B cell (primary cell): ENCODE data around the gene PPP2R2D. TPM values are rescaled to one million over a fixed set of nuclear protein-coding genes. Genes with fewer than 3 reads are reported as not detected.

Experiments
- ATAC-seq: fragments of 200-7000 bp; cut with Tn5 transposase; one replicate; pipeline ENCODE4 v1.10.0; 2021; ENCODE audit warnings: low read depth, mild to moderate bottlenecking, moderate number of reproducible peaks, moderate library complexity
- CTCF ChIA-PET: fragments of 350-600 bp; sonication (Branson Sonifier 250); formaldehyde crosslinking; loops from one replicate; lab custom pipeline; 2021; ENCODE audit warnings: antibody characterized with exemption, inconsistent platforms; lab: Charles Lee
- POLR2A ChIA-PET: fragments of 350-600 bp; sonication (Branson Sonifier 250); formaldehyde crosslinking; loops from one replicate; lab custom pipeline; 2021; ENCODE audit warnings: antibody characterized with exemption; lab: Charles Lee
- DNase-seq: peaks from one replicate; pipeline ENCODE4 v3.0.0; 2013
- H2AFZ ChIP-seq: 2 replicates; pipeline ENCODE4 v1.6.1; 2012; ENCODE audit warnings: mild to moderate bottlenecking, low read depth, low read length; ENCODE audit not compliant: insufficient read depth, poor library complexity, severe bottlenecking
- H3K27ac ChIP-seq, 2 donors: 1 replicate in 1 of 2; 2 replicates in 1 of 2; pipeline ENCODE4 v1.5.1; 2012 to 2013; ENCODE audit warnings: low read length in 2 of 2, mild to moderate bottlenecking in 2 of 2, moderate library complexity in 1 of 2
- H3K27me3 ChIP-seq, 4 experiments: fragments of 200-600 bp in 1 of 4; sonication (generic) in 1 of 4; replicated peaks in 1 of 4; 1 replicate in 2 of 4; 2 replicates in 2 of 4; pipeline versions ENCODE4 v1.6.1 to v1.7.0; 2013 to 2016; ENCODE audit warnings: low read length in 3 of 4, mild to moderate bottlenecking in 2 of 4, mixed read lengths in 1 of 4, moderate library complexity in 1 of 4; ENCODE audit not compliant: insufficient read depth in 4 of 4, control insufficient read depth in 3 of 4; ENCODE audit errors: control extremely low read depth in 1 of 4
- H3K36me3 ChIP-seq, 2 experiments: replicated peaks in 1 of 2; 1 replicate in 1 of 2; 2 replicates in 1 of 2; pipeline versions ENCODE4 v1.6.1 to v1.7.1; 2013; ENCODE audit warnings: low read length in 1 of 2; ENCODE audit not compliant: insufficient read depth in 2 of 2, control insufficient read depth in 1 of 2; ENCODE audit errors: control extremely low read depth in 1 of 2, extremely low read depth in 1 of 2
- H3K4me1 ChIP-seq, 2 donors: fragments of 200-600 bp in 1 of 2; sonication (generic) in 1 of 2; 1 replicate in 1 of 2; 2 replicates in 1 of 2; pipeline versions ENCODE4 v1.5.1 to v1.6.1; 2013 to 2017; ENCODE audit warnings: low read length in 2 of 2; ENCODE audit not compliant: control insufficient read depth in 2 of 2, insufficient read depth in 2 of 2
- H3K4me2 ChIP-seq: replicated peaks from 2 replicates; pipeline ENCODE3; 2012; ENCODE audit warnings: mild to moderate bottlenecking, low read depth, low read length; ENCODE audit not compliant: poor library complexity, severe bottlenecking
- H3K4me3 ChIP-seq, 5 experiments: fragments of 200-600 bp in 1 of 5; sonication (generic) in 1 of 5; 1 replicate in 3 of 5; 2 replicates in 2 of 5; pipeline versions ENCODE4 v1.5.1 to v1.7.0; 2011 to 2016; ENCODE audit warnings: low read length in 4 of 5, mild to moderate bottlenecking in 4 of 5, low read depth in 2 of 5, control low read depth in 1 of 5, moderate library complexity in 1 of 5; ENCODE audit not compliant: insufficient read depth in 1 of 5; ENCODE audit errors: control extremely low read depth in 1 of 5, extremely low read depth in 1 of 5
- H3K79me2 ChIP-seq: fragments of 200-600 bp; sonication (generic); one replicate; pipeline ENCODE4 v1.6.0; 2016; ENCODE audit warnings: low read length; ENCODE audit not compliant: control insufficient read depth, insufficient read depth
- H3K9ac ChIP-seq: fragments of 200-600 bp; sonication (generic); 2 replicates; pipeline ENCODE4 v1.6.1; 2017; ENCODE audit warnings: mild to moderate bottlenecking, low read length, moderate library complexity
- H3K9me3 ChIP-seq, 3 donors: one replicate each; pipeline versions ENCODE4 v1.6.1 to v1.7.1; 2013; ENCODE audit warnings: low read length in 2 of 3; ENCODE audit not compliant: control insufficient read depth in 2 of 3, insufficient read depth in 1 of 3; ENCODE audit errors: control extremely low read depth in 1 of 3
- H4K20me1 ChIP-seq: 2 replicates; pipeline ENCODE4 v1.6.0; 2012; ENCODE audit warnings: mild to moderate bottlenecking, low read length; ENCODE audit not compliant: insufficient read depth, control insufficient read depth, poor library complexity, severe bottlenecking
- H3K27ac Mint-ChIP-seq: one replicate; pipeline ENCODE4 v1.8.0; 2021; ENCODE audit warnings: mixed read lengths
- H3K27me3 Mint-ChIP-seq: one replicate; pipeline ENCODE4 v1.8.0; 2021; ENCODE audit warnings: mixed read lengths
- H3K4me1 Mint-ChIP-seq: one replicate; pipeline ENCODE4 v1.8.0; 2021; ENCODE audit warnings: mixed read lengths
- H3K4me3 Mint-ChIP-seq: one replicate; pipeline ENCODE4 v1.8.0; 2021; ENCODE audit warnings: mixed read lengths
- H3K9me3 Mint-ChIP-seq: one replicate; pipeline ENCODE4 v1.8.0; 2022; ENCODE audit warnings: mixed read lengths; ENCODE audit not compliant: insufficient read depth
- EZH2 ChIP-seq: IDR thresholded peaks from 2 replicates; pipeline ENCODE4 v1.6.1; 2012; ENCODE audit warnings: borderline replicate concordance, low read depth, mild to moderate bottlenecking, moderate library complexity, low read length; ENCODE audit not compliant: insufficient read depth, poor library complexity, severe bottlenecking
- WGBS: methylation state at CpG from one replicate; pipeline ENCODE4 v1.1.5; 2013; ENCODE audit warnings: missing lambda C conversion rate; ENCODE audit not compliant: insufficient coverage; 5-methylcytosine and 5-hydroxymethylcytosine counted together
- intact Hi-C: fragments of 100-400 bp; cut with micrococcal nuclease; formaldehyde crosslinking; loops from one replicate; pipeline ENCODE4 v1.10.0; 2022
- polyA plus RNA-seq: library from polyadenylated mRNA; depleted of rRNA; stranded (reverse); fragments of >200 nt; gene quantifications from 2 replicates; pipeline ENCODE4 v1.2.3, GENCODE V29; 2012
- total RNA-seq, 2 donors: library from RNA; stranded (reverse); fragments of 120-200 nt in 1 of 2; gene quantifications; 1 replicate in 1 of 2; 2 replicates in 1 of 2; pipeline versions ENCODE4 v1.2.3 to v1.2.4, GENCODE V29; 2013 to 2022
- TF ChIP-seq, protein P1 (sequence below): fragments of 200-600 bp; IDR thresholded peaks from one replicate; pipeline ENCODE4 v1.8.0; 2022; ENCODE audit warnings: antibody characterized with exemption, mild to moderate bottlenecking

Gene PPP2R2D
- total and polyA plus RNA-seq, 2 donors (not counting 1 experiment from before 2014, with no cell fraction given): 25.8 to 45.6 TPM

DNA sequence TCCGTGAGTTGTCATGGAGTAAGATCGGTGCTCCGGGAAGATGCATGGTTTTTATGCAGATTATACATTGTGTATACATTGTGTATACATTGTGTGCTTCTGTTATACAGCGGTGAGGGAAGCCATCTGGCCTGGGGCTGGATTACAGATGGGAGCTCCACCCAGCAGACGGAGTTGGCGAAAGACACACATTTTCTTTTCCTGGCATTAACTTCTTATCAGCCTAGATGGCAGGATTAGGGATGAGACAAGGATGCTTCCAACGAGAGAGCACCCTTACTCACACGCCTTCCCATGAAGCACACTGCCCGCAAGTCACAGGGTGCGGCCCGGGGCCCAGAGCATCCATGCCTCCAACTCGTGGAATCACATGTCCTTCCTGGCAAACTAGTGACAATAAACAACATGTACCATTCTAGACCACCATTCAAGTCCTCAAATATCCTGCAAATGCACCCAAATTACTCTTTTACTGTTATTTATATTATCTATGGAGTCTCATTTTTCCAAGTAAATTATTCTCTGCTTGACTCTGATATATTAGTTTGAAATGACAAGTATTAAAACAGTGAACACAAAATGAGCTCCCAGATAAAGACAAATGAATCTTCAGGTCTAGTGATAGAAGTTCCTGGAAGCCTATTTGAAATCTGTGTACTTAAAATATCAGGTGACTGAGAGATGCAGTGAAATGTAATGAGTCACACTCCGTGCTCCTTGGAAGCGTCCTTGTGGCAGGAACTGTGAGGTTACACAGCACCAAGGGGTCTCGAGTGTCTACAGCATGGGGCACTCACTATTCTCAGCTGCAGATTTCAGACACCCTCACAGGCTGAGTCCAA is 29.8 kb upstream of the PPP2R2D start:
- H2AFZ ChIP-seq: no peak overlapping the region
- H4K20me1 ChIP-seq: no peaks in the 10 kb centered on the region
- ChIA-PET POLR2A (no interaction called here), CTCF (no interaction called here)
- ATAC-seq (no peak), DNase-seq (no peak)
- intact Hi-C loops: no loop called here
- Mint-ChIP-seq H3K4me3 (no peak overlapping the region), H3K9me3 (no peaks in the 10 kb centered on the region), H3K4me1 (peaks cover 3% of the 10 kb centered on the region), H3K27me3 (peaks cover 4% of the 10 kb centered on the region), H3K27ac (no peak overlapping the region)
- no peak for TF ChIP-seq EZH2
- TF ChIP-seq, protein P1, sequence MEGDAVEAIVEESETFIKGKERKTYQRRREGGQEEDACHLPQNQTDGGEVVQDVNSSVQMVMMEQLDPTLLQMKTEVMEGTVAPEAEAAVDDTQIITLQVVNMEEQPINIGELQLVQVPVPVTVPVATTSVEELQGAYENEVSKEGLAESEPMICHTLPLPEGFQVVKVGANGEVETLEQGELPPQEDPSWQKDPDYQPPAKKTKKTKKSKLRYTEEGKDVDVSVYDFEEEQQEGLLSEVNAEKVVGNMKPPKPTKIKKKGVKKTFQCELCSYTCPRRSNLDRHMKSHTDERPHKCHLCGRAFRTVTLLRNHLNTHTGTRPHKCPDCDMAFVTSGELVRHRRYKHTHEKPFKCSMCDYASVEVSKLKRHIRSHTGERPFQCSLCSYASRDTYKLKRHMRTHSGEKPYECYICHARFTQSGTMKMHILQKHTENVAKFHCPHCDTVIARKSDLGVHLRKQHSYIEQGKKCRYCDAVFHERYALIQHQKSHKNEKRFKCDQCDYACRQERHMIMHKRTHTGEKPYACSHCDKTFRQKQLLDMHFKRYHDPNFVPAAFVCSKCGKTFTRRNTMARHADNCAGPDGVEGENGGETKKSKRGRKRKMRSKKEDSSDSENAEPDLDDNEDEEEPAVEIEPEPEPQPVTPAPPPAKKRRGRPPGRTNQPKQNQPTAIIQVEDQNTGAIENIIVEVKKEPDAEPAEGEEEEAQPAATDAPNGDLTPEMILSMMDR: no peak
- no peaks in the 10 kb centered on the region for H3K9me3 ChIP-seq
- no peak overlapping the region for H3K27ac ChIP-seq
- H3K4me3 ChIP-seq: no peak overlapping the region
- H3K79me2 ChIP-seq: no peaks in the 10 kb centered on the region
- 84% methylated on average over 12 of the region's 15 CpGs for WGBS
- H3K4me1 ChIP-seq: peaks cover 0 to 6% of the 10 kb centered on the region in 2 donors
- H3K9ac ChIP-seq: no peak overlapping the region
- H3K4me2 ChIP-seq: no peak overlapping the region
- H3K36me3 ChIP-seq: no peaks in the 10 kb centered on the region
- H3K27me3 ChIP-seq: peaks cover 0 to 9% (median 0%) of the 10 kb centered on the region in 4 experiments

DNA sequence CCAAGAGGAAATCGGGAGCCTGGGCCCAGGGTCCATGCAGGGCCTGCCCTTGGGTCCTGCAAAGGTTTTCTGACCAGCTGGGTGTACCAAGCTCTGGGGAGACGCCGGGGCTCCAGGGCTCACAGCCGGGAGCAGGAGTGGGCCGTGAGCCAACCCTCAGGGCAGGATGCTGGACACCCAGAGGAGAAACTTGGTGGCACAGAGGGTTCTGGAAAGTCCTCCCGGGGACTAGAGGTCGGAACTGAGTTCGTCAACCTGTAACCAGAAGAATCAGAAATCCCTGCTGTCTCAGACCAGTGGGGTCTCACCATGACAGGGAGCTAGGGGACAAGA is 29.2 kb upstream of the PPP2R2D start:
- Mint-ChIP-seq H3K27me3 (peaks cover 5% of the 10 kb centered on the region), H3K4me3 (no peak overlapping the region), H3K9me3 (no peaks in the 10 kb centered on the region), H3K27ac (no peak overlapping the region), H3K4me1 (peaks cover 3% of the 10 kb centered on the region)
- TF ChIP-seq EZH2: no peak
- TF ChIP-seq, protein P1: no peak
- no peaks in the 10 kb centered on the region for H3K79me2 ChIP-seq
- H3K9me3 ChIP-seq: no peaks in the 10 kb centered on the region
- no peak for DNase-seq
- H3K4me3 ChIP-seq: no peak overlapping the region
- no peak overlapping the region for H3K4me2 ChIP-seq
- no peak overlapping the region for H3K27ac ChIP-seq
- 85% methylated on average over 8 of the region's 8 CpGs for WGBS
- H3K27me3 ChIP-seq: peaks cover 0 to 9% (median 0%) of the 10 kb centered on the region in 4 experiments
- peaks cover 0 to 6% of the 10 kb centered on the region in 2 donors for H3K4me1 ChIP-seq
- no peaks in the 10 kb centered on the region for H4K20me1 ChIP-seq
- no peak overlapping the region for H2AFZ ChIP-seq
- no peak for ATAC-seq
- ChIA-PET CTCF (no interaction called here), POLR2A (no interaction called here)
- intact Hi-C loops: no loop called here
- H3K36me3 ChIP-seq: no peaks in the 10 kb centered on the region
- no peak overlapping the region for H3K9ac ChIP-seq
